H9 (cell line): ENCODE measurements around the gene OR51B6. TPM values are rescaled to one million over a fixed set of nuclear protein-coding genes. Genes with fewer than 3 reads are reported as not detected.

Source experiments
- DNase-seq: peaks from one replicate; pipeline ENCODE4 v3.0.0-alpha.2; 2017
- H2AFZ ChIP-seq: one replicate; pipeline ENCODE4 v1.6.1; 2013; ENCODE audit warnings: mild to moderate bottlenecking, low read length, control low read depth, moderate library complexity
- H2AK5ac ChIP-seq: 2 replicates; pipeline ENCODE4 v1.6.1; 2013; ENCODE audit warnings: low read length, control low read depth, mixed read lengths; ENCODE audit not compliant: insufficient read length
- H2BK120ac ChIP-seq: one replicate; pipeline ENCODE4 v1.6.1; 2013; ENCODE audit warnings: low read depth, mild to moderate bottlenecking, low read length, control low read depth, inconsistent platforms; ENCODE audit not compliant: poor library complexity, severe bottlenecking
- H2BK12ac ChIP-seq: 2 replicates; pipeline ENCODE4 v1.6.1; 2013; ENCODE audit warnings: low read length, control low read depth, mixed read lengths, low read depth; ENCODE audit not compliant: insufficient read length
- H2BK15ac ChIP-seq: 2 replicates; pipeline ENCODE4 v1.6.1; 2013; ENCODE audit warnings: low read depth, low read length, control low read depth
- H2BK20ac ChIP-seq: one replicate; pipeline ENCODE4 v1.6.1; 2013; ENCODE audit warnings: low read depth, mild to moderate bottlenecking, low read length, control low read depth, inconsistent platforms; ENCODE audit not compliant: poor library complexity, severe bottlenecking
- H2BK5ac ChIP-seq: 2 replicates; pipeline ENCODE4 v1.6.1; 2013; ENCODE audit warnings: low read length, control low read depth, mixed read lengths; ENCODE audit not compliant: insufficient read length
- H3K14ac ChIP-seq: 2 replicates; pipeline ENCODE4 v1.6.1; 2013; ENCODE audit warnings: low read length, control low read depth; ENCODE audit not compliant: insufficient read depth
- H3K18ac ChIP-seq: 2 replicates; pipeline ENCODE4 v1.6.1; 2013; ENCODE audit warnings: low read depth, mild to moderate bottlenecking, mixed read lengths, low read length, control low read depth; ENCODE audit not compliant: insufficient read length
- H3K23ac ChIP-seq: 2 replicates; pipeline ENCODE4 v1.6.1; 2013; ENCODE audit warnings: low read length, control low read depth, mixed read lengths, low read depth; ENCODE audit not compliant: insufficient read length
- H3K23me2 ChIP-seq: 2 replicates; pipeline ENCODE4 v1.6.1; 2013; ENCODE audit warnings: low read depth, mild to moderate bottlenecking, mixed read lengths, low read length, control low read depth; ENCODE audit not compliant: insufficient read length, poor library complexity, severe bottlenecking
- H3K27ac ChIP-seq: 2 replicates; pipeline ENCODE4 v1.5.1; 2013; ENCODE audit warnings: low read length, control low read depth, mixed read lengths, low read depth; ENCODE audit not compliant: insufficient read length
- H3K27me3 ChIP-seq: 2 replicates; pipeline ENCODE4 v1.6.1; 2013; ENCODE audit warnings: low read length, control low read depth, inconsistent platforms; ENCODE audit not compliant: insufficient read depth
- H3K4ac ChIP-seq: 2 replicates; pipeline ENCODE4 v1.6.1; 2013; ENCODE audit warnings: low read depth, mild to moderate bottlenecking, control low read depth, inconsistent platforms, low read length, moderate library complexity
- H3K4me1 ChIP-seq: 2 replicates; pipeline ENCODE4 v1.6.1; 2013; ENCODE audit warnings: low read length, control low read depth, inconsistent platforms; ENCODE audit not compliant: insufficient read depth
- H3K4me2 ChIP-seq: 2 replicates; pipeline ENCODE4 v1.6.1; 2013; ENCODE audit warnings: low read length, control low read depth, mixed read lengths; ENCODE audit not compliant: insufficient read length, insufficient read depth
- H3K56ac ChIP-seq: 2 replicates; pipeline ENCODE4 v1.6.1; 2013; ENCODE audit warnings: low read depth, mild to moderate bottlenecking, mixed read lengths, low read length, control low read depth; ENCODE audit not compliant: insufficient read length
- H3K79me1 ChIP-seq: 2 replicates; pipeline ENCODE4 v1.6.1; 2013; ENCODE audit warnings: low read depth, mild to moderate bottlenecking, moderate library complexity, low read length, control low read depth, inconsistent platforms; ENCODE audit not compliant: insufficient read depth, poor library complexity, severe bottlenecking
- H3K79me2 ChIP-seq: 2 replicates; pipeline ENCODE4 v1.6.1; 2013; ENCODE audit warnings: low read length, control low read depth, inconsistent platforms; ENCODE audit not compliant: insufficient read depth
- H3K9ac ChIP-seq: 2 replicates; pipeline ENCODE4 v1.6.1; 2013; ENCODE audit warnings: low read length, control low read depth, mixed read lengths; ENCODE audit not compliant: insufficient read length; ENCODE audit errors: extremely low read depth
- H3K9me3 ChIP-seq: one replicate; pipeline ENCODE4 v1.6.1; 2013; ENCODE audit warnings: low read depth, low read length, inconsistent platforms; ENCODE audit not compliant: control insufficient read depth
- H3T11ph ChIP-seq: one replicate; pipeline ENCODE4 v1.6.1; 2013; ENCODE audit warnings: mild to moderate bottlenecking, low read length, control low read depth, inconsistent platforms
- H4K20me1 ChIP-seq: one replicate; pipeline ENCODE4 v1.6.1; 2013; ENCODE audit not compliant: control insufficient read depth, insufficient read length, insufficient read depth
- H4K5ac ChIP-seq: 2 replicates; pipeline ENCODE4 v1.6.1; 2013; ENCODE audit warnings: low read depth, mild to moderate bottlenecking, mixed read lengths, low read length, control low read depth; ENCODE audit not compliant: insufficient read length
- H4K8ac ChIP-seq: replicated peaks from 2 replicates; pipeline ENCODE4 v1.6.1; 2013; ENCODE audit warnings: low read length, control low read depth, mixed read lengths, low read depth; ENCODE audit not compliant: insufficient read length
- H4K91ac ChIP-seq: 2 replicates; pipeline ENCODE4 v1.6.1; 2013; ENCODE audit warnings: low read depth, mild to moderate bottlenecking, moderate library complexity, mixed read lengths, low read length, control low read depth; ENCODE audit not compliant: insufficient read length
- H3K27ac Mint-ChIP-seq, 3 experiments: 2 replicates in 2 of 3; 3 replicates in 1 of 3; pipeline ENCODE4 v1.8.0; 2020 to 2021; ENCODE audit warnings: mixed read lengths in 3 of 3, mild to moderate bottlenecking in 1 of 3, moderate library complexity in 1 of 3
- H3K27me3 Mint-ChIP-seq: 2 replicates; pipeline ENCODE4 v1.8.0; 2021; ENCODE audit warnings: low read depth, mild to moderate bottlenecking, moderate library complexity, mixed read lengths
- H3K36me3 Mint-ChIP-seq, 3 experiments: 2 replicates in 2 of 3; 3 replicates in 1 of 3; pipeline ENCODE4 v1.8.0; 2020 to 2021; ENCODE audit warnings: low read depth in 3 of 3, mixed read lengths in 3 of 3; ENCODE audit not compliant: insufficient read depth in 1 of 3
- H3K4me1 Mint-ChIP-seq, 2 experiments: 2 replicates each; pipeline ENCODE4 v1.8.0; 2020; ENCODE audit warnings: mixed read lengths in 2 of 2
- H3K4me3 Mint-ChIP-seq, 2 experiments: 2 replicates in 1 of 2; 3 replicates in 1 of 2; pipeline ENCODE4 v1.8.0; 2020 to 2021; ENCODE audit warnings: mild to moderate bottlenecking in 2 of 2, mixed read lengths in 2 of 2, moderate library complexity in 1 of 2
- H3K9me3 Mint-ChIP-seq, 2 experiments: 2 replicates in 1 of 2; 3 replicates in 1 of 2; pipeline ENCODE4 v1.8.0; 2020; ENCODE audit warnings: mild to moderate bottlenecking in 2 of 2, mixed read lengths in 2 of 2, moderate library complexity in 1 of 2
- total RNA-seq: library from RNA; stranded (reverse); gene quantifications from 2 replicates; pipeline ENCODE4 v1.2.1, GENCODE V29; 2021
- TF ChIP-seq, protein P1 (sequence below): fragments of 200-600 bp; sonication (generic); conservative IDR thresholded peaks from 3 replicates; pipeline ENCODE4 v1.8.0; 2021; ENCODE audit warnings: antibody characterized with exemption, mild to moderate bottlenecking

Gene OR51B6
- total RNA-seq, 1 experiment from 2014 or later = not detected

GRCh38 chr11:5394091-5394490, 42.8 kb downstream of the OR51B6 start:
- Histone ChIP-seq H2BK5ac (no peak overlapping the region), H3K9me3 (no peaks in the 10 kb centered on the region), H3K27me3 (no peaks in the 10 kb centered on the region), H2BK15ac (no peak overlapping the region), H4K20me1 (no peaks in the 10 kb centered on the region), H4K5ac (no peak overlapping the region), H3K4me2 (no peak overlapping the region), H3K56ac (no peak overlapping the region), H4K8ac (no peak overlapping the region), H3K23me2 (no peaks in the 10 kb centered on the region), H3K18ac (no peak overlapping the region), H3K79me1 (no peaks in the 10 kb centered on the region), H3K14ac (no peak overlapping the region), H3K79me2 (no peaks in the 10 kb centered on the region), H3K9ac (no peak overlapping the region), H4K91ac (no peak overlapping the region), H3K4me1 (no peaks in the 10 kb centered on the region), H3K27ac (no peak overlapping the region), H3K4ac (no peak overlapping the region), H2AFZ (no peak overlapping the region), H2AK5ac (no peak overlapping the region), H3K23ac (no peak overlapping the region), H3T11ph (no peak overlapping the region), H2BK20ac (no peak overlapping the region), H2BK12ac (no peak overlapping the region), H2BK120ac (no peak overlapping the region)
- DNase-seq = no peak
- Mint-ChIP-seq H3K4me1 (peaks cover 4% of the 10 kb centered on the region in 2 experiments; a peak in 1 of 4 replicates), H3K36me3 (no peaks in the 10 kb centered on the region), H3K4me3 (no peak overlapping the region), H3K9me3 (peaks cover 0 to 2% of the 10 kb centered on the region in 2 experiments; a peak in 1 of 5 replicates), H3K27ac (no peak overlapping the region), H3K27me3 (peaks cover 3% of the 10 kb centered on the region; the same call in 1 of the 2 replicates)
- TF ChIP-seq, protein P1, sequence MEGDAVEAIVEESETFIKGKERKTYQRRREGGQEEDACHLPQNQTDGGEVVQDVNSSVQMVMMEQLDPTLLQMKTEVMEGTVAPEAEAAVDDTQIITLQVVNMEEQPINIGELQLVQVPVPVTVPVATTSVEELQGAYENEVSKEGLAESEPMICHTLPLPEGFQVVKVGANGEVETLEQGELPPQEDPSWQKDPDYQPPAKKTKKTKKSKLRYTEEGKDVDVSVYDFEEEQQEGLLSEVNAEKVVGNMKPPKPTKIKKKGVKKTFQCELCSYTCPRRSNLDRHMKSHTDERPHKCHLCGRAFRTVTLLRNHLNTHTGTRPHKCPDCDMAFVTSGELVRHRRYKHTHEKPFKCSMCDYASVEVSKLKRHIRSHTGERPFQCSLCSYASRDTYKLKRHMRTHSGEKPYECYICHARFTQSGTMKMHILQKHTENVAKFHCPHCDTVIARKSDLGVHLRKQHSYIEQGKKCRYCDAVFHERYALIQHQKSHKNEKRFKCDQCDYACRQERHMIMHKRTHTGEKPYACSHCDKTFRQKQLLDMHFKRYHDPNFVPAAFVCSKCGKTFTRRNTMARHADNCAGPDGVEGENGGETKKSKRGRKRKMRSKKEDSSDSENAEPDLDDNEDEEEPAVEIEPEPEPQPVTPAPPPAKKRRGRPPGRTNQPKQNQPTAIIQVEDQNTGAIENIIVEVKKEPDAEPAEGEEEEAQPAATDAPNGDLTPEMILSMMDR = no peak
